HG03066 (cell line): Measurements from ENCODE around the gene NAPSA.
"Not testable (repeated sequence)": the region's sequence is repeated elsewhere in the genome, so short reads cannot be mapped to it uniquely, and the experiment has no call there.

ENCODE experiments used
- ATAC-seq: cut with Tn5 transposase; IDR thresholded peaks from one replicate; pipeline ENCODE4 v1.9.1; 2021; ENCODE audit warnings: low read depth; ENCODE audit not compliant: unreplicated experiment

Gene NAPSA

DNA sequence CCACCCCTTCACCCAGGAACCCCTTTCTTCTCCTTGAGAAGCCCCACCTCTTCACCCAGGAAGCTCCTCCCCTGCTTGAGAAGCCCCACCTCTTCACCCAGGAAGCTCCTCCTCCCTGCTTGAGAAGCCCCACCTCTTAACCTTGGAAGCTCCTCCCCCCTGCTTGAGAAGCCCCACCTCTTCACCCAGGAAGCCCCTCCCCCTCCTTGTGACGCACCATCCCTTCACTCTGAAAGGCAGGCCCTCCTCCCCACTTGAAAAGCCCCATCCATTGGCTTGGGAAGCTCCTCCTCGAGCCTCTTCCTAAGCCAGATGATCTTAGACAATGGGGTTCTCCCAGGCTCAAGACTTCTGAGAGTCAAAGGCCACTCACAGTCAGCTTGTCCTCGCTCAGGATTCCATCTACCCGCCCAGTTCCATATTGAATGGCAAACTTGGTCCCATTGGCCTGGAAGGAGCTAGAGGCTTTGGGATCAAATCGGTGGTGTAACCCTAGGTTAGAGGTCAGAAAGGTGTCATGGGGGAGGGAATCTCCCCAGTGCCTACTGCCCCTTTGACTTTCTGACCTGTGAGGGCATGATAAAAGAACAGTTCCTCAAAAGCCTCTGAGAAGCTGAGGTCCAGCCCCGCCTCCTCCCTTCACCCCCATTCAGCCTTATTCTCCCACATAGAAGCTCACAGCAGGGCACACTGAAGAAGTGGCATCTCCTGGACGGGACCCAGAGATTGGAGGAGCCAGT lies 4.0 kb downstream of the NAPSA start:
- no peak for ATAC-seq

DNA sequence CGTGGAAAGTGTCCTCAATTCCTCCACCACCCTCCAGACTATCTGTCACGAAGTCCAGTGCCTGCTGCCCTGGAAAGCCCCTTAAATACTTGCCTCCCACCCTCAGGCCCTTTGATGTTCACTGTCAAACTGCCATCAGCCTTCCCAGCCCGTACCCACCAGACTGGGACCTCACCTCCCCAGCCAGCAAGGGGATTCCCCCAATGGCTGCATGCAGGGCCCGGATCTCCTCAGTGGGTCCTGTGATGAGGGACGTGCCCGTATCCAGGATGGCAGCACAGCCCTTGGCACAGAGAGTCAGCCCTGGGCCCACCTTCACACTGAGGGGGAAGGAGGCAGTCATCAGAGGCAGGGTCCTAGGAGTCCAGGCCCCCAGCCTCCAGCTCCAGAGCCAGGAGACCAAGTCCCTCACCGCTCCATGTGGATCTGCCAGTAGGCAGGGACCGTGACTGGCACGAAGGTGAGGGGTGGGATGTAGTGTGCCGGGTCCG lies 6.1 kb downstream of the NAPSA start:
- no peak for ATAC-seq

DNA sequence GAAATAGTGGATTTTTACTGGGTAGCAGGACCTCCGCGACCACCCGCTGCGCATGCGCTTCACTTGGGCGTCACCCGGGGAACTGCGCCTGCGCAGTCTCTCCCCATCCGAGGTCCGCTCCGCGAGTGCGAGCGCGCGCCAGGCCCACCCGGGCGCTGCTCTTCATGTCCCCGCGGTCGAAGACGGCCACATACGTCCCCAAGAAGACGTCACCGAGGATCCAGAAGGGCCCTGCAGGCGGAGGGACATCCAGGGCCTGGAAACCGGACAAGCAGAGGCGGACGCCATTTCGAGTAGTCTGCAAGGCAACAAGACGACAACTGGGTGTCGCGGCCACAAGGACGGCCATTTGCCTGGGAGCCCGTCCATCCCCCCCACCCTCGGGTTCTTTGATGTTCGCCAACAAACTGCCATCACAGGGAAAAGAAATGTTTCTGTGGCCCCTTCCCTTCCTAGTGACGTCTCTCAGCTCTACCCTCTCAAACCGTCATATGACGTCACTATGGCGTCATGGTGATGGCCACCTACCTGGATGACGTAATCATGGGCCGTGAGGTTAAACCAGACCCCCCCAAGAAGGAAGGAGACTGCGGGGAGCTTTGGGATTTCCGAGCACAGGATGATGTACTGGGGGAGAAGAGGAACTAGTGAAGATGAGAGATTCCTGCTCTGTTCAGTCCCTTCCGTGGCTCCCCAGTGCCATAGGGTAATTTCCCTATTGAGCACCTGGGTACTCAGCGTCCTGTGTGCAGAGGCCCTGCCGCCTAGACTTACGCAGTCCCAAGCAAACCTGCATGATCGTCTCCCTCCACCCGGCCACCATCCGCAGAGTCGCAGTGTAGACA lies 6.7 kb downstream of the NAPSA start:
- no peak for ATAC-seq

GRCh38 chr19:50357178-50358100 lies 8.0 kb downstream of the NAPSA start:
- ATAC-seq: no peak

DNA sequence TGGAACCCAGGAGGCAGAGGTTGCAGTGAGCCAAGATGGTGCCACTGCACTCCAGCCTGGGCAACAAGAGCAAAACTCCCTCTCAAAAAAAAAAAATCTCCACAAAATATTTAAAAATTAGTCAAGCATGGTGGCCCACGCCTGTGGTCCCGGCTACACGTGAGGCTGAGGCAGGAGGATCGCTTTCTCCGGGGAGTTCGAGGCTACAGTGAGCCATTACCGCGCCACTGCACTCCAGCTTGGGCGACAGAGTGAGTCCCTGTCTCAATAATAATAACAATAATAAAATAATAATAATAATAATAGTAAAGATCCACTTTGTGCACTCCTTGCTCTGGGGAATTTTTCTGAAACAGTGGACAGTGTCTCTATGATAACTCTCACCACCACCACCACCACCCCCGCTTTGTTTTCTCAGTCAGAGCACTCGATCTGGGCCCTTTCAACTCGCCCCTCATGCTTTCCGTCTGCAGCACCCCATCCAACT lies 8.7 kb downstream of the NAPSA start:
- ATAC-seq: no peak

DNA sequence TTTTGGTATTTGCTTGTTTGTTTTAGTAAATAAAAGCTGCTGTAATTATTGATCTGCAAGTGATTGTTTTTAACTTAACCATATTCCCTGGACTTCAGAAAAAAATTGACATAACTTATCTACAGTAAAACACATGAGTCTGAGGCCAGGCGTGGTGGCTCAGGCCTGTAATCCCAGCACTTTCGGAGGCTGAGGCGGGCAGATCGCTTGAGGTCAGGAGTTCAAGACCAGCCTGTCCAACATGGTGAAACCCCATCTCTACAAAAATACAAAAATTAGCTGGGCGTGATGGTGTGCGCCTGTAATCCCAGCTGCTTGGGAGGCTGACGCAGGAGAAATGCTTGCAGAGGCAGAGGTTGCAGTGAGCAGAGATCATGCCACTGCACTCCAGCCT lies 12.0 kb downstream of the NAPSA start:
- ATAC-seq: not testable (repeated sequence)

DNA sequence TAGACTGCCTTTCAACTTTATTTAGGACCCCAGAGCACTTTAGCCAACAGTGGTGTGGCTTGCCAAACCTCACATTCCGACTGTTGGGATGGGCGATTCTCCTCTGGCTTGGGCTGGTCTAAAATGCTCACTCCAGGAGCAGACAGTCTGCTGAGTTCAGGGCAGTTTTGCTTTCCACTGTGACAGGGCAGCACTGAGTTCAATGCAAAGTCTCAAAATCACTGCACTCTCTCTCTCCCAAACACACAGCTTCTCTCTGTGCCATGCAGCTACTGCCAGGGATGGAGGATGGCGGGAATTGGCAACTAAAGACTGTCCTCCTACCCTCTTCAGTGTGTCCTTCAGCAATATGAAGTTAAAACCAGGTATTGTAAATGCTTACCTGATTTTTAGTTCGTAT lies 13.2 kb downstream of the NAPSA start:
- no peak for ATAC-seq

- no peak for ATAC-seq
Measured at GRCh38 chr19:50349277-50350057, 16.0 kb downstream of the NAPSA start.

DNA sequence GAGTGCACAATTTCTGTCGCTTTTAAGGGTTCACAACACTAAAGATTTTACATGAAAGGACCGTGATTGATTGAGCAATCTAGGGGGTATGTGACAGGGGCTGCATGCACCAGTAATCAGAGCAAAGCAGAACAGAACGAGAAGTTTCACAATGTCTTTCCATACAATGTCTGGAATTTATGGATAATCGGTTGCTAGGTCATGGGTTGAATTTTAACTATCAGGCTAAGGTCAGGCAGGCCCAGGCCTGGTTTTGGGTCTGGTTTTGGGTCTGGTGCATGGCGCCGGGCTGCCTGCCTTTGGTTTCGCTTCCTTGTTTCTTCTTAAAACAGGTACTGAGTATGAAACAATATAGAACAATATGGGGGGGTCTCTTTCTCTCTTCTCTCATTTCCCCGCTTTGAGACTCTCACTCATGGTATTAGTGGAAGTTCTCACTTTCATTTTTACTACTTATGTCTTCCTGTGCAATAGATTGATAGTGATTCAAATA lies 18.3 kb downstream of the NAPSA start:
- ATAC-seq: not testable (repeated sequence)

DNA sequence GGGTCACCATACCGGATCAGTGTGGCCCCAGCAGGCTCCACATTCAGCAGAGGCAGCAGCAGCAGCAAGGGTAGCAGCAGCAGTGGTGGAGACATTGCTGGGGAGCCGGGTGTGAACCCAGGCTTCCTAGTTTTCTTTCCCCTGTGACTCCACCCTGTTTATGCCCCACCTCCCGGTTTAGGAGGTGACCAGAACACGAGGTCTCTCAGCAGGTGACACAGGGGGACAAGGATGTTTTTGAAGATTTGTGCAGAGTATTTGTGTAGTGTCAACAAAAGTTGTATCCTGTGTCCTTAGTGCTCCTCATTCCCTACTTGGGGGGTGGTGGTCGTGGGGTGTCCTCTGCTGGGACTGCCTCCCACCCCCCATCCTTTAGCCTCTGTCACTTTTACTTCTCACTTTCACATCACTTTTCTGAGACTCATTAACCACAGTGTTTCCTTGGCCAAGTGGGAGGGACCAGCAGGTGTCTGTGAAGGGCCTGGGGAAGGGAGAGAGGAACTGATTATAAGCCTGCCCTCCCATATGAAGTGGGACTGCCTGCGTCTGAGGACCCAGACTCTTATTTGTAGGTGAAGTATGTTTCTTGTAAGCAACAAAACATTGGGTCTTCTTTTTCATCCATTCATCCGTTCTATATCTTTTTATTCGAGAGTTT lies 20.6 kb downstream of the NAPSA start:
- peak; percentile 58 for ATAC-seq

GRCh38 chr19:50341091-50341564 lies 24.3 kb downstream of the NAPSA start:
- ATAC-seq: no peak

DNA sequence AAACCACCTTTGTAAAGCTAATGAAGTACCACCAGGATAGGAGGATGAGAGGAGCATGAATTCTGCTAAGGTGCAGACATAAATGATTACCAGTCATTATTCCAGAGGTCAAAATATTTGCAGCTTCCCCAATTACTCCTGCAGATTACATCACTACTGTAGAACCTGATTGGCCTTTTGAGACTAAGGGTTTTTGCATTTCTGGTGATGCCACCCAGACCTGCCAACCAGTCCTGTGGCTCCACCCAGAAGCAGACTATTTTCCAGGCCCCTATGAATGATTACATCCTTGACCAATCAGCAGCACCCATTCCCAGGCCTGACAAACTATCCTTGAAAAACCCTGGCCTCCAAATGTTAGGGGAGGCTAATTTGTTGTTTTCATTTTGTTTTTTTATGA lies 25.1 kb downstream of the NAPSA start:
- no peak for ATAC-seq

DNA sequence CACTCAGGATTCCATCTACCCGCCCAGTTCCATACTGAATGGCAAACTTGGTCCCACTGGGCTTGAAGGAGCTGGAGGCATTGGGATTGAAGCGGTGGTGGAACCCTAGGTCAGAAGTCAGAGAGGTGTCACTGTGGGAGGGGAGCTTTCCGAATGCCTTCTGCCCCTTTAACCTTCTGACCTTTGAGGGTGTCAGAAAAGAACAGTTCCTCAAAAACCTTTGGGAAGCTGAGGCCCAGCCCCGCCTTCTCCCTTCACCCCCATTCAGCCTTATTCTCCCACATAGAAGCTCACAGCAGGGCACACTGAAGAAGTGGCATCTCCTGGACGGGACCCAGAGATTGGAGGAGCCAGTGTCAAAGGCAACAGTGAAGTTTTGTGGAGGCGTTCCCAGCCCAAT lies 28.4 kb downstream of the NAPSA start:
- ATAC-seq: not testable (repeated sequence)

DNA sequence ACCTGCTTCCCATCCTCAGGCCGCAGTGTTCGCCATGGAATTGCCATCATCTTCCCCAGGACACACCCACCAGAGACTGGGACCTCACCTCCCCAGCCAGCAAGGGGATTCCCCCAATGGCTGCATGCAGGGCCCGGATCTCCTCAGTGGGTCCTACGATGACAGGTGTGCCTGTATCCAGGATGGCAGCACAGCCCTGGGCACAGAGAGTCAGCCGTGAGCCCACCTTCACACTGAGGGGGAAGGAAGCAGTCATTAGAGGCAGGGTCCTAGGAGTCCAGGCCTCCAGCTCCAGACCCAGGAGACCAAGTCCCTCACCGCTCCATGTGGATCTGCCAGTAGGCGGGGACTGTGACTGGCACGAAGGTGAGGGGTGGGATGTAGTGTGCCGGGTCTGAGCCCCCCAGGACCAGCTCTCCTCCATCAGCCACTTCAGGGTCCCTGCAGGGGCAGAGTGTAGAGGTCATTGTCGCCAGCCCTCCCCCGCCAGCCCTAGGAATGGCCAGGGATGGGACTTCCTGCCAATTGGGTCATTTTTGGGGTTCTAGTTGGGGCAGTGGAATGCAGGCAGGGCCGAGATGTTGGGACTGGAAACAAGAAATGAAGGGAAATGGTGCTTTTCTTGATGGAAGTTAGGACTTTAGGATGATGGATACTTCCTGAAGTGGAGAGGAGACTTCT lies 30.6 kb downstream of the NAPSA start:
- no peak for ATAC-seq

- peak; percentile 11 for ATAC-seq
Measured at GRCh38 chr19:50333737-50334617, 31.5 kb downstream of the NAPSA start.

- ATAC-seq: peak; percentile 42
Measured at GRCh38 chr19:50333235-50333736, 32.2 kb downstream of the NAPSA start.
